GM21723 (cell line): Measurements from ENCODE around the gene HAPLN1.
"Not testable (repeated sequence)": the region's sequence is repeated elsewhere in the genome, so short reads cannot be mapped to it uniquely, and the experiment has no call there.

ENCODE experiments used
- ATAC-seq: cut with Tn5 transposase; IDR thresholded peaks from one replicate; pipeline ENCODE4 v1.9.1; 2021; ENCODE audit warnings: mild to moderate bottlenecking, moderate library complexity; ENCODE audit not compliant: unreplicated experiment

The HAPLN1 gene

DNA sequence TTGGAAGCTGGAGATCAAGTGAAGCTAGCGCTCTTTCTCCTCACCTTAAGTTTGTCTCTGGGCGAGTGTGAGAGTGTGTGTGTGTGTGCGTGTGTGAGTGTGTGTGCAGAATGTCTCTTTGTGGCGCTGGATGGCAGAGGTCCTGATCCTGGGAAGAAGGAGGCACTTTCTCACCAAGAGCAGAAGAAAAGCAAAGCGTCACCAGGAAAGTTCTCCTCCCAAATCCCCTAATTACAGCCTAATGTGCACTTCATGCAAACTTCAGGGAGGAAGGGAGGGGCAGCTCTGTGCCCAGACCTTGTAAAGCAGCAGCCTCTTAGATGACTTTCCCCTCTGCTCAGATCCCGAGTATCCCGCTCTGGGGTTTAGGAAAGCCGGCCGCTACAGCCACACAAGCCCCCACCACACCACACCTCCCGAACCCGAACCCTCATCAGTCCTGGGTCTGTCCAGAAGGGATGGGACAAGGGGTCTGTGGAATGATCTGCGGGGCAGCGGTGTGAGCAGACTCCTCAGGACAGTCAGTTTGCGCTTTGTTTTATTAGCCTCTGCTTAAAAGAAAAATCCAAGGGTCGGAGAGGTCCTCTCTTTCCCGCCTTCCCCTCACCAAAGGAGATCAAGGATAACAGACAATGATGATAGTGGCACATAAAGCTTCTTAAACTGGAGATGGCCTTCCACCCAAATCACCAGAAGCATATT lies at the start of gene HAPLN1:
HAPLN1 (minus strand) TSS at position 20 of the 702 bp plus-strand sequence. CDS start 47,332 bp downstream, outside the sequence.
- no peak for ATAC-seq

DNA sequence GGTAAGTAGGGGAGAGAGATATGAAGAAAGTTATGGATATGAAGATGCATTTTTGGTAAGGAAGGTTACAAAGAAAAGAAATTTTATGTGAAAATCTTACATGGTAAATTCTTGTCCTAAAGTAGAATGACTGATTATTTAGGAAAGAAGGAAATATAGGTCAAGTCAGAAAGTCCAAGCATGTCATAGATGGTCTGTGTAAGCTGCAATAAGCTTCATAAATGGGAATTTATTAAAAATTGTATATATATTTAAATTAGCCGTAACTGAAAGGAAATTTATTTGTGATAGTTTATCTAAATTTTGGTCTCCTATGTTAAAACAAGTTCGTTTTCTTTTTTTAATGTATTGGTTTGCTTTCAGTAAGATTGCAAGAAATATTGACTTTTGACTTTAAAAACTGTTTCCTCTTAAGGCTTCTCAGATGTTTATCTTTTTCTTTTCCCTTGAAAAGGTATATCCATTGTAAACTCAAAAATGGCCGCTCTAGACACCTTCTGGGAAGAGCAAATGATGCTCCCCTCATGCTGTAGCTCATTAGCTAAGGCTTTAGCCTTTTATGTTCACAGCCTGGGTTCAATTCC lies 46.8 kb upstream of the HAPLN1 start:
- no peak for ATAC-seq

DNA sequence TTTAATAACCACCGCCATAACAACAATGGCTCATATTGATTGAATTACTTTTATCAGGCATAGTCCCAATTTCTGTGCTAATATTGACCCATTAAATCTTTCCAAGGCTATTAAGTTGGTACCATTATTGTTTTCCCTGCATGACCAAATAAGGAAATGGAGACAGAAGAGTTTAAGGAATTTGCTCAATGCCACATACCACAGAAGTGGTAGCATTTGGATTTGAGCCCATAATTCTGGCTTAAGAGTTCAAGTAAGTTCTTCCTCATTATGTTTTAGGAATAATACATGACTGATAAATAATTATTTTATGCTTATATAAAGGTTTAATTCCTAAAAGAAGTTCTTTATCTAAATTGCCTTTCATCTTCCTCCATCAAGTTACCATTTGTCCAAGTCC lies 43.4 kb upstream of the HAPLN1 start:
- no peak for ATAC-seq

DNA sequence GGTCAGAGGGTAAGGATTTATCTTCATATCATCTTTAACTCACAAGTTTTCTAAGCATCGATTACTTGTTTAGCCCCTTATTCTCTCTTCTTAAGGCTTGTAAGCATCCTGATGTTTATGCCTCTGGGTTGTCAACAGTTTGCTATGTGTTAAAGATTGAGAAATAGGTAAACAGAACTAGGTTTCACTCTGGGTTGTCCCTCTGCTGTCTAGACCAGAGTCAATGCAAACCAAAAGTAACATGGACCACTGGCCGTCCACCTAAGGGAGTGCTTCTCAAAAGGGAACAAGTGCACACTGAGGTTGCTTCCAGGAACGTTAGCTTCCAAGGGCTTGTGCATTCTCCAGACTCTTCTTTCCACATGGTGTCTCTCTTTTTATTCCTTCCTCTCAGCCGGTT lies 39.9 kb upstream of the HAPLN1 start:
- no peak for ATAC-seq

DNA sequence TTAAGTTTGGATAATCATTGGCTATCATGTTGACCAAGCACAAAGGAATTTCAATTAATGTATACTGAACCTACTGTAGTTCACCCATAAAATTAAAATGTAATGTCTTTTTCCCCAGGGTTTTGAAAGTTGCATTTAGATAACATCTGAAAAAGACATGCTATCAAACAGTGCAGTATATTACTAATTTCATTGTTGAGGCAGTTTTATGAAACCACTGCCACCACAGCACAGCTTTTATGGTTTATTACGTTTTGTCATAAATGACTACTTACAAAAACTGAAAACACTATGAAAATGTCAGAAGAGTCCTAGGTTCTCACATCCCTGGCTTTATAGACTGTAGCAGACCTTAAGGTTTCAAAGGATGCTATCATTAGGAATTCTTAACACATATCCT lies 32.0 kb upstream of the HAPLN1 start:
- no peak for ATAC-seq

DNA sequence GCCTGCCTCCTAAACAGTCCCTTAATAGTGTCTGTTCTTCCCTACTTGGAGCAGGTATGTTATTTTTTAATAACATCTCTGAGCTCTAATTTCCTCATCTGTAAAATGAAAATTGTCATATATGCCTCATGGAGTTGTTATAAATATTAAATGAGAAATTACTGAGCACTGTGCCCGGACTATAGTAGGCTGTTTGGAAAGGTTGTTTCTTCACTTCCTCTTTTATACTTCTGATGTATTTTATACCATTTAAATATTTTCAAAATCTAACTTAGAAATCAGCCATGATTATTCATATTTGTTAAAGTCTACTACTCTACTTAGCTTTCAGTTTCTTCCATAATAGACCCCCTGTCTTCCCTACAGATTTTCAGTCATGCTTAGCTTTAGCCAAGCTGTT lies 30.5 kb upstream of the HAPLN1 start:
- ATAC-seq, result no peak

DNA sequence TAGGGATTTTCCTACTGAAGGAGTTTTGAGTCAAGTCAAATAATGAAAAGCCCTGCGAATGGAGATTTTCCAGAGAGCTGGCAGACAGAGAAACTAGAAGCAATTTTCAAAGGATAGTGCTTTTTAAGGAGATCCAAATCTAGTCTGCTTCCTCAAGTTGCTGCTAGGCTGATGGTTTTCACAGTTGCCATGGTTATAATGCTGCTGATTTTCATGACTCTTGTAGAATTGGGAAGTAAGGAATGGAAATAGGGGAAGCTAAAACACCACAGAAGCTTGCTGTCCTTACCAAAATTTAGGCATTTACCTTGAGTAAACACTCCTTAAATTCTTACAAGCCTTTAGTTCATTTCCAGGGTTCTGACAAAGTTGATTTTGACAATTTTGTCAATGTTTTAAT lies 30.1 kb upstream of the HAPLN1 start:
- ATAC-seq, result no peak

DNA sequence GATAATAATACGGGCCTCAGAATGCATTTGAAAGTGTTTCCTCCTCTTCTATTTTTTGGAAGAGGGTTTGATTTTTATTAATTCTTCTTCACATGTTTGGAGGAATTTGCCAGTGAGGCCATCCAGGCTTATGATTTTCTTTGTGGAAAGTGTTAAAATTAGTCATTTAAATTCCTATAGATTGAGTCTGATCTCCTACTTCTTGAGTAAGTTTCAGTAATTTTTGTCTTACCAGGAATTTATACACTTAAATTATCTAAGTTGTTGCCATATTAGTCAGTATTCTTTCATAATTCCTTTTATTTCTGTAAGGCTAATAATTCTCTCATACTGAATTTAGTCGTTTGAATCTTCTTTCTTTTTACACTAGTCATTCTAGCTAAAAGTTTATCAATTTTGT lies 25.2 kb upstream of the HAPLN1 start:
- no peak for ATAC-seq

DNA sequence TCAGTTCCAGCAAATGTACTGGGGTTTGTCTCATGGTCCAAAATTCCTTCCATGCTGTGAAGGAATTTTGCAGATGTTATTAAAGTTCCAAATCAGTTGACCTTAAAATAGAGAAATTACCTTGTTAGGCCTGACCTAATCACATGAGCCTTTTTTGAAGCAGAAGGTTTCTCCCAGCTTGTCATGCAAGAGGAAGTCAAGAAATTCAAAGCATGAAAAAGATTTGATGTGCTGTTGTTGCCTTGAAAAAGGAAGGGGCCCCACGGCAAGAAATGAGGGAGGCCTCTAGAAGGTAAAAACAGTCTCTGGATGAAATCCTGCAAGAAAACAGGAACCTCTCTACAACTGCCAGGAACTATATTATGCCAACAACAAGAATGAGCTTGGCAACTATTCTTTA lies 24.2 kb upstream of the HAPLN1 start:
- ATAC-seq, result no peak

DNA sequence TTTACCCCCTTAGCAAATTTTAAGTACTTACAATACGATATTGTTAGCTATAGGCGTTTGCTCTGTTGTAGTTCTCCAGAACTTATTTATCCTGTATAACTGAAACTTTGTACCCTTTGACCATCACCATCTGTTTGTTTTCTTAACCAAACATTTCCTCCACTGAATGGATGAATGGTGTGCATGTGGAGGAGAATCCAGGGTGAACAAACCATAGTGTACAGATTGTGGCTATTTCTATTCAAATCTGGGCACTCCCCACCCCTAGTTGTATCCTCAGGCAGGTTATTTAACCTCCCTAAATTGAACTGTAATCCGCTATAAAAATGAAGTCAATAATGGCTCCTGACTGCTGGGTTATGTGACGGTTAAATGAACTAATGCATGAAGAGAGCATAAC lies 21.4 kb upstream of the HAPLN1 start:
- ATAC-seq, result no peak

DNA sequence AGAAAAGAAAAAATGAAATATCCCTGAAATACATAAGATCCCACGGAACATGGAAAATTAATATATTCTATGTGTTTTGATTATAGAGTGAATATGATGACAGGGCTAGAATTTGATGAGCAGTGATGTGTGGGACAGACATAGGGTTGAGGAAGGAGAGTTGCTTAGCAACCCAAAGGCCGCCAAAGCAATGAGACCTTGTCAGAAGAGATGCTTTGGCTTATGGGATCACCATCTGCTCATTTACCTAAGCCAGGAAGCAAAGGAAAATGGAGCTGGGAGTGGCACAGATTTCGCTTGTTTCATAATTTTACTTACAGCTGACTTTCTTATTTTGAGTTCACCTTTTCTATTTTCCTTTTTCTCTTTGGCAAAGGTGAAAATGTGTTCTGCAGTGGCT lies 20.9 kb upstream of the HAPLN1 start:
- ATAC-seq, result no peak

DNA sequence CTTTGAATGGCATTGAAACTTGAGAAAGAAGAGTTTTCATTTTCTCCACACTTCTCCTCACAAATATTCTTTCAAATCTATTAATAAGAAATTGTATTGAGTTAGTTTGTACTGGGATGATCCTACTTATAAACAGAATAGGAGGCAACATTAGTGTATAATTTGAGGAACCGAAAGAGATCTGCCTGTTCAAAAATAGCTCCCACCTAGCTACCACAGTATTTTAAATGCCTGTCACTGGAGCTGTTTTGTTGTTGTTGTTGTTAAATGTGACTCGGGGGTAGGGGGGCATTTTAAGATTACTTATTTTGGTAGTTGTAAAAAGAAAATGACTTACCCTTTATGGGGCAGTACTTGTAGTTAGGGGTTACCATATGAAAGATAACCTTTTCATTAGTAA lies 20.1 kb upstream of the HAPLN1 start:
- peak; percentile 95 for ATAC-seq

DNA sequence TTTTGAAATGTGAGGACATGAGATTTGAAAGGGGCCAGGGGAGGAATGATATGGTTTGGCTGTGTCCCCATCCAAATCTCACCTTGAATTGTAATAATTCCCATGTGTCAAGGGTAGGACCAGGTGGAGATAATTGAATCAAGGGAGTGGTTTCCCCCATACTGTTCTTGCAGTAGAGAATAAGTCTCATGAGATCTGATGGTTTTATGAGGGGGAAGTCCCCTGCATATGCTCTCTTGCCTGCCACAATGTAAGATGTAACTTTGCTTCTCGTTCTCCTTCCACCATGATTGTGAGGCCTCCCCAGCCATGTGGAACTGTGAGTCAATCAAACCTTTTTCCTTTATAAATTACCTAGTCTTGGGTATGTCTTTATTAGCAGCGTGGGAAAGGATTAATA lies 15.5 kb upstream of the HAPLN1 start:
- not testable (repeated sequence) for ATAC-seq

DNA sequence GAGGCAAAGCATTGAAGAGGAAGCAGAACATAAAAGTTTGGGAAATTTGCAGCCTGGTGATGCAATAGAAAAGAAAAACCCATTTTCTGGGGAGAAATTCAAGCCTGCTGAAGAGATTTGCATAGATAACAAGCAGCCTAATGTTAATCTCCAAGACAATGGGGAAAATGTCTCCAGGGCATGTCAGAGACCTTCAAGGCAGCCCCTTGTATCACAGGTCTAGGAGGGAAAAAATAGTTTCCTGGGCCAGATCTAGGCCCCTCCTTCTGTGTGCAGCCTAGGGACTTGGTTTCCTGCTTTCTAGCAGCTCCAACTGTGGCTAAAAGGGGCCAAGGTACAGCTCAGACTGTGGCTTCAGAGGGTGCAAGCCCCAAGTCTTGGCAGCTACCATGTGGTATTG lies 14.4 kb upstream of the HAPLN1 start:
- ATAC-seq, result not testable (repeated sequence)

DNA sequence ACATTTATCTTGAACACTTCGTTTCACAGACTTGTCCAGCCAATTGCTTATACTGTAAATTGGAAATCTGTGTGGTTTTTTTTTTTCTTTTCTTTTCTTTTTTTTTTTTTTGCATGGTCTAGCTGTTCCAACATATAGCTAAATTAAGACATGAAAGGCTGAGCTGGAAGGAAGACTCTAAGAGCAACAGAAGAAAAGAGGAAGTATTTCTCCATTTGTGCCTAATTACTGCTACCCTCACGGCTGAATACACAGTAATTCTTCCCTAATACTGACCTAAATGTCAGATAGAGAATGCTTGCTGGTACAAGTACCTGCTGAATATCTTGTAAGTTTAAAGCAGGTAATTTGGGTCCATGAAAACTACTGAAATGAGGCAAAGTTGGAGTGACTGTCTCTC lies 11.0 kb upstream of the HAPLN1 start:
- ATAC-seq, result peak; percentile 69

DNA sequence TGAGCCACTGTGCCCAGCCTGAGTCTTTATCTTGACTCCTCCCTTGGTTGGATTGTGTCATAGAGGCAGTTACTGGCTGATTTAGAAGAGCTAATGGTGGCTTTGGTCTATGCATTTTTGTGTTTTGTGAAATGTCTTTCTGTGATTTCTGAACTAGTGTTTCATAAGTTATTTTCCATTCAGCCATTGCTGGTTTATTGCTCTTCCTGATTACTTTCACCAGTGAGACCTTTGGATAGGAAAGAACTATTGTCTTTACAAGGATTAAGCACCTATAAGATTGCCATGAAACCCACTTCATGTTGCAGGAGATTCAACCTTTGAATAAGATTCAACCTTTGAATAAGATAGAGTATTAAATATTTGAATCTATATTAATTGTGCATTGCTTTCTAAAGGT lies 8.7 kb upstream of the HAPLN1 start:
- no peak for ATAC-seq

DNA sequence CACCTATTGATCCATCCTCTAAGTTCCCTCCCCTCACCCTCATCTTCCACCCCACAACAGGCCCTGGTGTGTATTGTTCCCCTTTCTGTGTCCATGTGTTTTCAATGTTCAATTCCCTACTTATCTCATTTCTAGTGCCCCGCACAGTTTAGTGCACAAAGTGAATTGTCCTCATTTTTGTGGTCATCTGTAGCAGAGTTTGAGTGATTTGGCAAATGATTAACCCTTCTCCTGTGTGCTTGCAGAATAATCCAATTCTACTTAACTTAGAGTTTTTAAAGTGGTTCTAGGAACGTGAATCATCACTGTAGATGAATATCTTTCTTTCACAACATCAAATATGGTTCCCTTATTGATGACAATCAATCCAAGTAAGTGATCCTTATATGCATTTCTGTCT lies 6.3 kb upstream of the HAPLN1 start:
- no peak for ATAC-seq

DNA sequence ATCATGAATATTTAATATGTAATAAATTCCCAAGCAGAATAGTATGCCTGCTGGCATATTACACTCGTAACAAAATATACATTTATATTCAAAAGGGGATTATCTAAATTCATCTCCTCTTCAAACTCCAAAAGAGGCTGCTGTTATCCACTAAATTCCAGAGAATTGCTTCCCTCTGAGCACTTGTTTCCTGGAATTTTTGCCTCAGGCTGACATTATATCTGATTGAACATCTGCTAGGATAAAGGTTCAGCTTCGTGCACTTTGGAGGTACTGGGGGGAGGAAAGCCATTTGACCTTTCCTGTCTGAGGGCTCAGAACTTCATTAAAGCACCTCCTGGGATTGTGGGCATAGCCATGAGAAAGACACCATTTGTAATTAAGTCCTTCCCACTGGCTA lies 4.3 kb upstream of the HAPLN1 start:
- no peak for ATAC-seq

DNA sequence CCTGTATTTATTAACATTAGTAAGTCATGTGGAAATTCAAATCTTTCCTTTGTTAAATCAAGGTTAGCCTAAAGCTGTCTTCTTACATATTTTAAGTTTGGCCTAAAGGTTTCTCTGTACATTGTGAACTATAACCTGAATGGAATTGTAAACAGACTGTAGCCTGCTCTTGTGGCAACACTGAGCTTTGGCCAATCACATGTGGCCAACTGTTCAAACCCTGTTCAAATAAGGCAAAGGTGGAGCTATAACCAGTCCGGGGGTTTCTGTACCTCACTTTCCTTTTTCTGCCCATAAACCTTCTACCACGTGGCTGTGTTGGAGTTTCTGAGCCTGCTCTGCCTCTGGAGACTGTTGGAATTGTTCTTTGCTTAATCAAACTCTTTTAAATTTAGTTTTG lies 3.3 kb upstream of the HAPLN1 start:
- no peak for ATAC-seq

DNA sequence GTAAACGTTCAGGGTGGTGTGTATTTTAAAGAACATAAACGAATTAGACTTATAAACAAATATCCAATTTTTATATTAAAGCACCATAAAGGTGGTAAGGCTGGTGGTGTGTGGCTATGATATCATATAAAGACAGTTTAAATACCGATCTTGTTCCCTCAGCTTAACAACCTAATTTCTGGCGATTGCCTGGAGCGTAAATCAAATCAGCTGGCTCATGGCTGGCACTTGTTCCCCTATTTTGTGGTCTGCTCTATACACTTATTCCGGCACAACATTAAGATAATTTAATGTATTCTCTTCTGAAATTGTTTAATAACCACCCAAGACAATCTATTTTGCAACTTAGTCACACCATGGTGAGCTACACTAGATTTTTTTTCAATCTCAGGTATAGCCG lies 2.4 kb upstream of the HAPLN1 start:
- no peak for ATAC-seq

DNA sequence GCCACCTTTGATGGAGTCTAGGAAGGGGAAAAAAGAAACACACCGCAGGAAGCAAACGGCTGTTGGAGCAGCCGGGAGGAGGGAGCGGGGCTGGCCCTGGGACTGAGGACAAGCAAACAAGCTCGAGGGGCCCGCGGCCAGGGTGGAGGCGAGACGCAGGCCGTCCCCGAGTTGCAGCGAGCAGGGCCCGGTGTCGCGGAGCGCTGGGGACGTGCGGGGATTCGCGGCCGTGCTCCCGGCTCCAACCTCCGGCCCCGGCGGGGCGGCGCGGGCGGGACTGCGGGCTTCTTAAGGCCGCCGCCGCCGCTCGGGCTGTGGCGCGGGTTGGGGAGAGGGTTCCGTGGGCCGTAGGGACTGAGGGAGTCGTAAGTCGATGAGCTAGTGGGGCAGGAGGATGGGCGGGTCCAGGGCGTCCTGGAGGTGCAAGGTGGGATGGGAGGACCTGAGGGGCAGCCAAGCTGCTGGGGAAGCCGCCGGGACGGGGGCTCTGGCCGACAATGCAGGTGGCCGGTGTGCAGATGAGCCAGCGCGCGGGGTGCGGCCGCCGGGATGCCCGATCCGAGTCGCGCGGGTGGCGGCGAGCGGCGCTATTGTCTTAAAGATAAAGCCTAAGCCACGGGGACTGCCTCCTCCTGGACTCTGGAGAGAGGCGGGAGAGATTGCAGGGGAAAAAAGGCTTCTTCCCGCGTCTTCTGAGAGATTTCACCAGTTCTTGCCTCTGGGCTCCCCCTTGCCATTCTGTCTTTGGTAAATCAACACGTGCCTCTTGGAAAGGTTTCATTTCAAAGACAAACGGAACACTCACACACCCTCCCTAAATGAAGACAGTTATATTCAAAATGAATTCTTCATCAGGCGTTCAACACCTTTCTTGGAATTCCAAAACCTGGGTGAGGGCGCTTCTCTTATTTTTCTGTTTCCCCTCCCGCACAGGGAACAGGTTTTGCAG lies 1.6 kb upstream of the HAPLN1 start:
- ATAC-seq, result peak; percentile 82

DNA sequence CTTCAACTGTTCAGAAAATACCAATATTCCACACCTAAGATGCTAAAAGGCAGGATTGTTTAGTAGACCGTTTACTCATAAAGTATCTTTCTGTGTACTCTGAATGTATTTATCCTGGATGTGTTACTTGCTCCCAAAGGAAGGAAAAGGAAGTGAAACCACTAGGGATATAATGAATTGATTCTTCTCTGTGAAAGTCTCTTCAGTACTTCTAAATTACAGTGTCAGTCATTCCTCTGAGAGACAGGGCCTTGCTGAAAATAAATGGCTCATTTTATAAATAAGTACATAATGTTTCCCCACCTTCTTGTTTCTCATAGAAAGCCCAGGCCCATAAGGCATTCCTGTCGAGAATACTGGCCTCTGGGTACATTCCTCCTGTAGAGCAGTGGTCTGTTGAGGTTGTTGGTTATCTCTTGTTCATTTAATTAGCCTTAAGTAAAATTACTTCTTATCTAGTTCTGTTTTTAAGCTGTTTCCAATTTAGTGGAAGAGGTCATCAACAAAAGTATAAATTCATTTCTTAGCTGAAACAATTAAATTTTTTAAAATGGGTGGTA lies 1.6 kb downstream of the HAPLN1 start:
- ATAC-seq, result no peak
